IPS-20b (cell line): ENCODE data around the gene TMTC4.
A peak's percentile ranks its signal among the peaks of the same experiment; 100 is the strongest.
"Not testable (repeated sequence)": the region's sequence is repeated elsewhere in the genome, so short reads cannot be mapped to it uniquely, and the experiment has no call there.

Experiments used
- H3K27ac ChIP-seq: one replicate; pipeline ENCODE4 v1.5.1; 2013; ENCODE audit warnings: low read length
- H3K27me3 ChIP-seq: 2 replicates; pipeline ENCODE4 v1.6.1; 2013; ENCODE audit warnings: mild to moderate bottlenecking, low read length, inconsistent platforms; ENCODE audit not compliant: insufficient read depth
- H3K36me3 ChIP-seq: 2 replicates; pipeline ENCODE4 v1.6.1; 2013; ENCODE audit warnings: low read depth, mild to moderate bottlenecking, inconsistent platforms, low read length, moderate library complexity; ENCODE audit not compliant: insufficient read depth
- H3K4me1 ChIP-seq: 2 replicates; pipeline ENCODE4 v1.6.1; 2013; ENCODE audit warnings: mild to moderate bottlenecking, control low read depth, inconsistent platforms, low read length, moderate library complexity; ENCODE audit not compliant: insufficient read depth
- H3K4me3 ChIP-seq: 2 replicates; pipeline ENCODE4 v1.5.1; 2013; ENCODE audit warnings: mild to moderate bottlenecking, low read length, inconsistent platforms
- H3K9ac ChIP-seq: 2 replicates; pipeline ENCODE4 v1.6.1; 2013; ENCODE audit warnings: low read depth, mild to moderate bottlenecking, inconsistent platforms, low read length, moderate library complexity
- H3K9me3 ChIP-seq: 2 replicates; pipeline ENCODE4 v1.6.1; 2013; ENCODE audit warnings: mild to moderate bottlenecking, low read depth, low read length, inconsistent platforms; ENCODE audit not compliant: insufficient read depth

Gene TMTC4

GRCh38 chr13:100680131-100680530 lies 5.5 kb upstream of the TMTC4 start:
- Histone ChIP-seq H3K9me3 (no peaks in the 10 kb centered on the region), H3K36me3 (no peaks in the 10 kb centered on the region), H3K4me3 (no peak overlapping the region), H3K27me3 (peaks cover 15% of the 10 kb centered on the region), H3K27ac (no peak overlapping the region), H3K9ac (no peak overlapping the region), H3K4me1 (no peaks in the 10 kb centered on the region)

GRCh38 chr13:100677128-100677527 lies 2.5 kb upstream of the TMTC4 start:
- H3K27me3 ChIP-seq: peaks cover 15% of the 10 kb centered on the region
- not testable (repeated sequence) for H3K4me1 ChIP-seq, H3K27ac ChIP-seq, H3K9ac ChIP-seq, H3K9me3 ChIP-seq, H3K36me3 ChIP-seq, H3K4me3 ChIP-seq

- peak overlapping the region; percentile 81 for H3K4me3 ChIP-seq
- H3K9ac ChIP-seq: peak overlapping the region; percentile 72; the same call in 1 of the 2 replicates
- no peak overlapping the region for H3K27ac ChIP-seq
These were observed 1.1 kb upstream of the TMTC4 start for GRCh38 chr13:100675661-100676129.

GRCh38 chr13:100674872-100675660 lies 471 bp upstream of the TMTC4 start:
- Histone ChIP-seq H3K9me3 (no peaks in the 10 kb centered on the region), H3K27ac (peak overlapping the region; percentile 37), H3K4me1 (no peaks in the 10 kb centered on the region), H3K9ac (peak overlapping the region; percentile 75; the same call in 1 of the 2 replicates), H3K27me3 (peaks cover 15% of the 10 kb centered on the region), H3K36me3 (peaks cover 4% of the 10 kb centered on the region; the same call in 1 of the 2 replicates), H3K4me3 (peak overlapping the region; percentile 81)

More at GRCh38 chr13:100675661-100676129, 1.1 kb upstream of the TMTC4 start:
- Histone ChIP-seq H3K36me3 (no peaks in the 10 kb centered on the region), H3K4me1 (no peaks in the 10 kb centered on the region), H3K9me3 (no peaks in the 10 kb centered on the region), H3K27me3 (peaks cover 15% of the 10 kb centered on the region)

GRCh38 chr13:100673713-100674571 lies 653 bp downstream of the TMTC4 start:
- no peaks in the 10 kb centered on the region for H3K9me3 ChIP-seq
- peak overlapping the region; percentile 94 for H3K4me3 ChIP-seq
- no peaks in the 10 kb centered on the region for H3K4me1 ChIP-seq
- H3K27ac ChIP-seq: no peak overlapping the region
- H3K9ac ChIP-seq: peak overlapping the region; percentile 83; the same call in 1 of the 2 replicates
- H3K27me3 ChIP-seq: peaks cover 15% of the 10 kb centered on the region
- H3K36me3 ChIP-seq: peaks cover 15% of the 10 kb centered on the region; the same call in 1 of the 2 replicates

GRCh38 chr13:100673376-100673712 lies 1.3 kb downstream of the TMTC4 start:
- peak overlapping the region; percentile 94 for H3K4me3 ChIP-seq
- no peaks in the 10 kb centered on the region for H3K9me3 ChIP-seq
- no peaks in the 10 kb centered on the region for H3K4me1 ChIP-seq
- peaks cover 21% of the 10 kb centered on the region for H3K36me3 ChIP-seq
- no peak overlapping the region for H3K27ac ChIP-seq
- peak overlapping the region; percentile 83; the same call in 1 of the 2 replicates for H3K9ac ChIP-seq
- peaks cover 15% of the 10 kb centered on the region for H3K27me3 ChIP-seq

GRCh38 chr13:100671389-100672182 lies 3.0 kb downstream of the TMTC4 start:
- Histone ChIP-seq H3K4me3 (no peak overlapping the region), H3K9ac (no peak overlapping the region), H3K27ac (no peak overlapping the region)

GRCh38 chr13:100668408-100668807 lies 6.2 kb downstream of the TMTC4 start:
- Histone ChIP-seq H3K4me3 (no peak overlapping the region), H3K27me3 (no peaks in the 10 kb centered on the region), H3K27ac (no peak overlapping the region), H3K9ac (no peak overlapping the region), H3K9me3 (no peaks in the 10 kb centered on the region), H3K36me3 (peaks cover 70% of the 10 kb centered on the region), H3K4me1 (no peaks in the 10 kb centered on the region)

More at GRCh38 chr13:100671389-100672182, 3.0 kb downstream of the TMTC4 start:
- Histone ChIP-seq H3K36me3 (peaks cover 39% of the 10 kb centered on the region), H3K27me3 (peaks cover 14% of the 10 kb centered on the region), H3K4me1 (no peaks in the 10 kb centered on the region), H3K9me3 (no peaks in the 10 kb centered on the region)

- no peaks in the 10 kb centered on the region for H3K27me3 ChIP-seq
- H3K27ac ChIP-seq: no peak overlapping the region
- no peaks in the 10 kb centered on the region for H3K9me3 ChIP-seq
- H3K9ac ChIP-seq: no peak overlapping the region
- H3K4me3 ChIP-seq: no peak overlapping the region
- no peaks in the 10 kb centered on the region for H3K4me1 ChIP-seq
- H3K36me3 ChIP-seq: peaks cover 76% of the 10 kb centered on the region
These were observed 6.7 kb downstream of the TMTC4 start for GRCh38 chr13:100667894-100668293.

GRCh38 chr13:100666124-100666523 lies 8.5 kb downstream of the TMTC4 start:
- no peaks in the 10 kb centered on the region for H3K9me3 ChIP-seq
- no peak overlapping the region for H3K4me3 ChIP-seq
- no peaks in the 10 kb centered on the region for H3K4me1 ChIP-seq
- peaks cover 91% of the 10 kb centered on the region for H3K36me3 ChIP-seq
- H3K9ac ChIP-seq: no peak overlapping the region
- no peak overlapping the region for H3K27ac ChIP-seq
- no peaks in the 10 kb centered on the region for H3K27me3 ChIP-seq

- Histone ChIP-seq H3K9me3 (no peaks in the 10 kb centered on the region), H3K36me3 (peaks cover 98% of the 10 kb centered on the region), H3K27me3 (no peaks in the 10 kb centered on the region), H3K9ac (no peak overlapping the region), H3K4me3 (no peak overlapping the region), H3K4me1 (no peaks in the 10 kb centered on the region), H3K27ac (no peak overlapping the region)
These were observed 9.2 kb downstream of the TMTC4 start for GRCh38 chr13:100665403-100665802.
